ENCODE results near the gene ECEL1. TPM values are rescaled to one million over a fixed set of nuclear protein-coding genes. Genes with fewer than 3 reads are reported as not detected.
"Not testable (repeated sequence)": the region's sequence is repeated elsewhere in the genome, so short reads cannot be mapped to it uniquely, and the experiment has no call there.

ECEL1 gene
- polyA plus RNA-seq, 3 donors = 0.56 to 1.3 (median 0.68) TPM

GRCh38 chr2:232454630-232455029, 33.0 kb downstream of the ECEL1 start:
- H3K27ac ChIP-seq (ENCODE audit: low read depth, low read length) = no peak overlapping the region
- 81 to 87% (median 81%) methylated on average over 9 of the region's 9 CpGs for WGBS, 3 donors

DNA sequence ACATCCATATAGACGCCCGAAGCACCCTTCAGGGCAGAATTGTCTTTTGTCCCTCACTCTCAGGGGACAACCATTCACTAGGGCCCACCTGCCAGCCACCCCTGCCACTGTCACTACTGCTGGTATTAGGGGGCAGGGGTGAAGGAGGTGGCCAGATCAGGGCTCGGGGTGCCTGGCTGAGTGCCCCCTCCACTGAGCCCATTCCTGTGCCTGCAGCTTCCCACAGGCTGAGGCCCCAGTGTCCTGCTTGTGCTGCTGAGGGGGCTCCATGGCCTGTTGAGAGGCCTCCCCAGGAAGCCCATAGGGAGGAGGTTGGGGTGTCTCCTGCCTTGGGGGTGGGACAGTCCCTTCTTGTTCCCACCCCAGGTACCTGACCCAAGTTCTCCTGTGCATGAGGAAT, 36.0 kb downstream of the ECEL1 start:
- not testable (repeated sequence) for H3K27ac ChIP-seq (ENCODE audit: low read depth, low read length)
- whole genome bisulfite sequencing, 3 donors = 87 to 89% (median 88%) methylated on average over 3 of the region's 3 CpGs

DNA sequence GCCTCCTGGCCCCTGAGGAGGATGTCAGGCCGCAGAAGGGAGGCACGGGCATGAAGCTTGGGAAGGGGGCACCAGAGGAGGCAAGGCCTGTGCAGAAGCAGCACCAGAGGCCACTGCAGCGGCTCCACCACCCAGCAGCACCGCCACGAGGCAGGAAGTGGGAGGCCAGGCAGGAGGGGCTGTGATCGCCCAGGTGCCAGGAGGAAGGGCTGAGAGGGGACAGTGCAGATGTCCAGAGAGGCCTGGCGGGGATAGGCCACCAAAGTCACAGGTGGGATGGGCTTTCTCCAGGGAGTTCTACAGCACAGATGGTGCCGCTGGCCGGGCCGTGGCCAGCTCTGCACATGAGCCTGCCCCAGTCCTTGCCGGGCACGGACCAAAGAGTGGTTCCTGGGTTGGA, 37.7 kb downstream of the ECEL1 start:
- H3K27ac ChIP-seq (ENCODE audit: low read depth, low read length) = no peak overlapping the region
- 60 to 77% (median 64%) methylated on average over 12 of the region's 12 CpGs for WGBS, 3 donors

- no peak overlapping the region for H3K27ac ChIP-seq (ENCODE audit: low read depth, low read length)
- whole genome bisulfite sequencing, 3 donors = 63 to 69% (median 64%) methylated on average over 10 of the region's 10 CpGs
These were observed 39.3 kb downstream of the ECEL1 start for GRCh38 chr2:232448304-232448690.

GRCh38 chr2:232447638-232448303, 39.9 kb downstream of the ECEL1 start:
- 78 to 84% (median 84%) methylated on average over 18 of the region's 18 CpGs for WGBS, 3 donors
- H3K27ac ChIP-seq (ENCODE audit: low read depth, low read length) = no peak overlapping the region

- H3K27ac ChIP-seq (ENCODE audit: low read depth, low read length) = no peak overlapping the region
- WGBS, 3 donors = 81 to 83% (median 83%) methylated on average over 9 of the region's 9 CpGs
These were observed 40.5 kb downstream of the ECEL1 start for GRCh38 chr2:232447091-232447620.

GRCh38 chr2:232446266-232446777, 41.3 kb downstream of the ECEL1 start:
- 34 to 38% (median 36%) methylated on average over 4 to 7 of the region's 9 CpGs for whole genome bisulfite sequencing, 3 donors

DNA sequence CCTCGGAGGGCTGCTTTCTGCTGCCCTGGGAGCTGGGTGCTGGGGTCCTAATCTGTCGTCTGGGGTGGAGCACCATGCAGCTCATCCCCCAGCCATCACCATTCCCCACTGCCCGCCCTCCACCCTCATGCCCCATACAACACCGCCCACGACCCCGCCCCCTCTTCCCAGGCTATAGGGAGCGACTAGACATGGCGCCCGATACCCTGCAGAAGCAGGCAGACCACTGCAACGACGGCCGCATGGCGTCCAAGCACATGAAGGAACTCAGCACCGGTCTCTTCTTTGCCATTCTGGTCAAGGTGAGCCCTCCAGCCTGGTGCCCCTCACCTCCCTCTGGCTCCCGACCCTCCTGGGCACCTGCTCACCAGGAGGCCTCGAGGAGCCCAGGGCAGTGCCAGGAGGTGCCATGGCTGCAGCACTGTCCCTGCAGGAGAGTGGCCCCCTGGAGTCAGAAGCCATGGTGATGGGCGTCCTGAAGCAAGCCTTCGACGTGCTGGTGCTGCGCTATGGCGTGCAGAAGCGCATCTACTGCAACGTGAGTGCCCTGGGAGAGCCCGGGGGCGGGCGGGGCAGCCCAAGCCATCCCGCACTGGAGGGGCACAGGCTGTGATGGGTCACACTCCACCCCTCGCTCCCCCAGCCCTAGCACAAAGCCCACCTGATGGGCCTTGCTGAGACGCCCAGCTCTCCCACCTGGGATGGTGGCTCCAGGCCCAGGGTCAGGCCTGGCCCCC, 42.3 kb downstream of the ECEL1 start:
- WGBS, 3 donors = 79 to 86% (median 83%) methylated on average over 14 to 26 of the region's 29 CpGs

More at GRCh38 chr2:232446266-232446777, 41.3 kb downstream of the ECEL1 start:
- not testable (repeated sequence) for H3K27ac ChIP-seq (ENCODE audit: low read depth, low read length)

DNA sequence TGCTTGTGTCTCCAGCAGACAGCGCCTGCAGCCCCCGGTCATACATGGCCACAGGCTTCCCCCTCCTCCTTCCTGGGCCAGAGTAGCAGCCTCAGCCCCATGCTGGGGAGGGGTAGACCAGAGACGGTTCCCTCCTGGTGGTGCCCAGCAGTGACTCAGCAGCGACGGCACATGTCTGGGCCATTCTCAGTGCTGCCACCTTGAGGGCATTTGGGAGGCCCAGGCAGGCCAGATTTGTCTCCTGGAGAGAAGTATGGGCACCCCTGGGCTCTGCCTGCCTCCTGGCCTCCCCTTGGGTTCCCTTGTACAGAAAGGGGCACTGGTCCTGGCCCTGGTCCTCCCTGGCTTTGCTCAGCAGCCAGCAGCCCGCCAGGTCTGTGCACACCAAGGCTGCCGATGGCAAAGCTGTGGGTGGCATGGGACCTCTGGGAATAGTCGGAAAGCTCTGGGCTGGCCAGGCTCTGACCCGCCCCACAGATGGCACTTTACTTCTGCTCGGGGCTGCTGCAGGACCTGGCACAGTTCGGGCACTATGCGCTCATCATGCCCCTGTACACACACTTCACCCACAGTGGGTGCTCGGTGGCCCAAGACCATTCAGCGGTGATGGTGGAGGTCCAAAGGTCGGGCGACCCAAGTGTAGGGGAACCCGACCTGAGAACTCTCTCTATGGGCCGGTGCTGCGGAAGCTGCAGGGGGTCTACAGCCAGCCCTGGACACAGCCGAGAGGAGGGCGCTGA, 43.1 kb downstream of the ECEL1 start:
- no peak overlapping the region for H3K27ac ChIP-seq (ENCODE audit: low read depth, low read length)
- 79 to 81% (median 79%) methylated on average over 21 of the region's 21 CpGs for WGBS, 3 donors

More for the DNA sequence above, 42.3 kb downstream of the ECEL1 start:
- H3K27ac ChIP-seq (ENCODE audit: low read depth, low read length) = not testable (repeated sequence)

GRCh38 chr2:232443669-232444408, 43.8 kb downstream of the ECEL1 start:
- WGBS, 3 donors = 48 to 74% (median 69%) methylated on average over 11 to 15 of the region's 21 CpGs
- not testable (repeated sequence) for H3K27ac ChIP-seq (ENCODE audit: low read depth, low read length)

DNA sequence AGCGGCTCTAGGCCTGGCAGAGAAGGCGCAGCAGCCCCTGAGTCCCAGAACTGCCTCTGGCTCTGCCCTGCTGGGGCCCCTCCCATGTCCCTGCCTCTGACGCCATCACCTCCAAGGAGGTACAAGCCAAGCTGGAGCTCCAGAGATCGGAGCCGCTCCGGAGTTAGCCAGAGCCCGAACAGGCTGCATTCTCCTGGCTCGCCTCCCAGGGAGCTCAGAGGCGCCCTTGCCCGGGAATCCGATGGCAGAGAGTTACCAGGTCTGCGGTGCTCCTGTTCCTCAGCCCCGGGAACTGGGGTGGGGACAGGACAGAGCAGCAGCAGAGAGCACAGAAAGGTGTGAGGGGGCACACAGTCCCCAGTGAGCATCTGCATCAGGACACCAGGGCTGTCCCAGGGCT, 44.6 kb downstream of the ECEL1 start:
- not testable (repeated sequence) for H3K27ac ChIP-seq (ENCODE audit: low read depth, low read length)
- 78 to 90% (median 88%) methylated on average over 2 to 9 of the region's 13 CpGs for WGBS, 3 donors

- not testable (repeated sequence) for H3K27ac ChIP-seq (ENCODE audit: low read depth, low read length)
- WGBS, 3 donors = 62 to 69% (median 67%) methylated on average over 8 to 13 of the region's 13 CpGs
These were observed 45.2 kb downstream of the ECEL1 start for GRCh38 chr2:232442431-232442830.

DNA sequence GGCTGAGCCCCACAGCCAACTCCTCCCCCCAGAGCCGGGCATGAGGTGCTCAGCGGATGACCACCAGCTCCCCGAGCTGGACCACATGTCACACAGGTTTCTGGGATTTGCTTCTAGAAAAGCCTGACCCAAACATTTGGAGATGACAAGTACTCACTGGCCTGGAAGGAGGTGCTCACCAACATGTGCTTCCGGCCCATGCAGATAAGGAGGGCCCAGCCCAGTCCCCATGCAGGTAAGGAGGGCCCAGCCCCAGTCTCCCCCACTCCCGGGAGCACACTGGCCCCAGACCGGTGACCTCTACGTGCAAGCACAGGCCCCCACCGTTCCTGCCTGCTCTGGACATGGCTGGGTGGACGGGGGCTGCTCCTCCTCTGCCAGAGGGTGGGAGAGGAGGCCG, 45.7 kb downstream of the ECEL1 start:
- WGBS, 3 donors = 81 to 88% (median 84%) methylated on average over 9 of the region's 10 CpGs
- H3K27ac ChIP-seq (ENCODE audit: low read depth, low read length) = not testable (repeated sequence)

- 74 to 79% (median 75%) methylated on average over 12 of the region's 12 CpGs for WGBS, 3 donors
- no peak overlapping the region for H3K27ac ChIP-seq (ENCODE audit: low read depth, low read length)
These were observed 46.4 kb downstream of the ECEL1 start for GRCh38 chr2:232441147-232441651.

DNA sequence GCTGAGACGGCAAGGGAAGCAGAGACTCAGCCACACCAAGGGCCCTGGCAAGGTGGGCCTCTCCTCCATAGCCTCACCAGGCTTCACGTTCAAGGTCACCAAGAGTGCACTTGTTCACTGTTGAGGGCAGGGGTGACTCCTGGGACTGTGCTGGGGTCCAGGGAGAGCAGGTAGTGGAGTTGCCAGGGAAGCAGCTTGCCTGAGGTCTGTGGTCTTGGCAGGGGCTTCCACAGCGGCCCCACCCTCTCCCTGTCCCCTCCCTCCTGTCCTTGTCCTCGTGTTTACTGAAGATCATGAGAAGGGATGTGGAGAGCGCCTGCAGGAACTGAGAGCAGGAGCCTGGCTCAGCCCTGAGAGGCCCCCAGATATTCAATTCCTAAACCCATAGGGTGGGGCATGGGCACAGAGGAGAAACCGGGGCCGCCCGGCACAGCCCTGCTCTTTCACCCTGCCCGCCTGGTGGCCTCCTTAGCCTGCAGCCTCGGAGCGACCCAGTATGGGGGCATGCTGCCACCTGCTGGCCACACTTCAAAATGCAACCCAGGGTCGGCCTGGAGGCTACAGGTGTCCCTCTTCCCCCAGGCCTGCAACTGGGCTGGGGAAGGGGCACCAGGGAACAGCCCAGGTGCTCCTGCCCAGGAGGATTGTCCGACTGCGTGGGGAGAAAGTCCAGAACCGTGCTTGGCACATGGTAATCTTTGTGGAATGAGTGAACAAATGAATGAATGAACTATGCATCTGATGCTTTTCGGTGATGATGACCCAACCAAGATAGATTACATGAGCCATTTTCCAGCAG, 47.2 kb downstream of the ECEL1 start:
- H3K27ac ChIP-seq (ENCODE audit: low read depth, low read length) = not testable (repeated sequence)
- WGBS, 3 donors = 10 to 14% (median 11%) methylated on average over 11 to 15 of the region's 16 CpGs

DNA sequence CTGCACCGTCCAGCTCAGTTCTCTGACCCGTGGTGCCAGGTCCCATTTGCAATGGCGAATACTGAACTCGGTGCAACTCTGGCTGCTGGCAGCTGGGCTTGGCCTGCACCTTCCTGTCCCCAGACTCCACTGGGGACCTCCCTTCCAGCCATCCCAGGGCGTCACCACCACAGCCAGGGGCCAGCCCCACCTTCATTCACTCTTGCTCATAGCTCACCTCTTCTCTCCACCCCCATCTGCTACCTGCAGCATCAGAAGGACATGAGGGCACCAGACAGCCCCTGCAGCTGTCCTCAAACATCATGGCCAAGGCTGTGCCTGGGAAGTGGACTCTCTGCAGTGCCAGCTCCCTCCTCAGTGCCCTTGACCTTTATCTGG, 47.9 kb downstream of the ECEL1 start:
- 32 to 67% (median 35%) methylated on average over 1 to 3 of the region's 5 CpGs for whole genome bisulfite sequencing, 3 donors
- no peak overlapping the region for H3K27ac ChIP-seq (ENCODE audit: low read depth, low read length)
